Stimulated activated memory B cell treated with anti-CD40 and anti-IgM and Interleukin-4, amounts not matched to agents 10 μg/mL and 1 μg/mL and 100 μg/mL, for 72 hours (primary cell): ENCODE results near the gene CACNG7.
A peak's percentile ranks its signal among the peaks of the same experiment; 100 is the strongest.

ENCODE experiments used
- ATAC-seq: fragments of 150-1000 bp; cut with Tn5 transposase; 2 replicates; pipeline ENCODE4 v1.10.0; 2021
- H3K27ac Mint-ChIP-seq: one replicate; pipeline ENCODE4 v1.8.0; 2022; ENCODE audit warnings: mild to moderate bottlenecking, mixed read lengths
- H3K27me3 Mint-ChIP-seq: one replicate; pipeline ENCODE4 v1.8.0; 2022; ENCODE audit warnings: mixed read lengths
- H3K36me3 Mint-ChIP-seq: one replicate; pipeline ENCODE4 v1.8.0; 2022; ENCODE audit warnings: mixed read lengths
- H3K4me1 Mint-ChIP-seq: one replicate; pipeline ENCODE4 v1.8.0; 2022; ENCODE audit warnings: mixed read lengths
- H3K4me3 Mint-ChIP-seq: one replicate; pipeline ENCODE4 v1.8.0; 2022; ENCODE audit warnings: mild to moderate bottlenecking, moderate library complexity, mixed read lengths
- H3K9me3 Mint-ChIP-seq: one replicate; pipeline ENCODE4 v1.8.0; 2022; ENCODE audit warnings: mixed read lengths

The CACNG7 gene

GRCh38 chr19:53873773-53874605, 35.1 kb upstream of the CACNG7 start:
- H3K4me1 Mint-ChIP-seq = peaks cover 33% of the 10 kb centered on the region
- peaks cover 11% of the 10 kb centered on the region for H3K9me3 Mint-ChIP-seq
- no peak for ATAC-seq
- peaks cover 23% of the 10 kb centered on the region for H3K36me3 Mint-ChIP-seq
- no peak overlapping the region for H3K4me3 Mint-ChIP-seq
- peak overlapping the region; percentile 4 for H3K27ac Mint-ChIP-seq
- peaks cover 8% of the 10 kb centered on the region for H3K27me3 Mint-ChIP-seq

GRCh38 chr19:53874606-53874990, 34.5 kb upstream of the CACNG7 start:
- Mint-ChIP-seq H3K4me3 (no peak overlapping the region), H3K9me3 (peaks cover 11% of the 10 kb centered on the region), H3K27ac (peak overlapping the region; percentile 4), H3K4me1 (peaks cover 33% of the 10 kb centered on the region), H3K36me3 (peaks cover 23% of the 10 kb centered on the region), H3K27me3 (peaks cover 8% of the 10 kb centered on the region)
- ATAC-seq = no peak

GRCh38 chr19:53875602-53876325, 33.3 kb upstream of the CACNG7 start:
- Mint-ChIP-seq H3K9me3 (peaks cover 11% of the 10 kb centered on the region), H3K4me1 (peaks cover 27% of the 10 kb centered on the region), H3K27me3 (peaks cover 8% of the 10 kb centered on the region), H3K4me3 (no peak overlapping the region), H3K27ac (no peak overlapping the region), H3K36me3 (peaks cover 23% of the 10 kb centered on the region)
- ATAC-seq = no peak

- peaks cover 11% of the 10 kb centered on the region for H3K9me3 Mint-ChIP-seq
- peaks cover 18% of the 10 kb centered on the region for H3K36me3 Mint-ChIP-seq
- H3K4me1 Mint-ChIP-seq = peaks cover 18% of the 10 kb centered on the region
- peaks cover 8% of the 10 kb centered on the region for H3K27me3 Mint-ChIP-seq
- no peak for ATAC-seq
- H3K27ac Mint-ChIP-seq = no peak overlapping the region
- no peak overlapping the region for H3K4me3 Mint-ChIP-seq
These were observed 32.3 kb upstream of the CACNG7 start for GRCh38 chr19:53876651-53877224.

- Mint-ChIP-seq H3K4me1 (peaks cover 17% of the 10 kb centered on the region), H3K27ac (no peak overlapping the region), H3K27me3 (peaks cover 8% of the 10 kb centered on the region), H3K9me3 (peaks cover 11% of the 10 kb centered on the region), H3K4me3 (no peak overlapping the region), H3K36me3 (peaks cover 18% of the 10 kb centered on the region)
- no peak for ATAC-seq
These were observed 31.7 kb upstream of the CACNG7 start for GRCh38 chr19:53877361-53877766.

- Mint-ChIP-seq H3K27me3 (peaks cover 8% of the 10 kb centered on the region), H3K4me1 (peaks cover 24% of the 10 kb centered on the region), H3K36me3 (peaks cover 16% of the 10 kb centered on the region), H3K27ac (no peak overlapping the region), H3K9me3 (peaks cover 9% of the 10 kb centered on the region), H3K4me3 (no peak overlapping the region)
- no peak for ATAC-seq
These were observed 30.3 kb upstream of the CACNG7 start for GRCh38 chr19:53878776-53879139.

- no peak overlapping the region for H3K4me3 Mint-ChIP-seq
- H3K4me1 Mint-ChIP-seq = peaks cover 20% of the 10 kb centered on the region
- no peak overlapping the region for H3K27ac Mint-ChIP-seq
- H3K9me3 Mint-ChIP-seq = peaks cover 4% of the 10 kb centered on the region
- peaks cover 12% of the 10 kb centered on the region for H3K36me3 Mint-ChIP-seq
- H3K27me3 Mint-ChIP-seq = peaks cover 8% of the 10 kb centered on the region
- ATAC-seq = peak; percentile 83
These were observed 29.7 kb upstream of the CACNG7 start for GRCh38 chr19:53879140-53880081.

GRCh38 chr19:53880711-53881481, 28.2 kb upstream of the CACNG7 start:
- Mint-ChIP-seq H3K9me3 (peaks cover 3% of the 10 kb centered on the region), H3K36me3 (peaks cover 5% of the 10 kb centered on the region)
- no peak for ATAC-seq

GRCh38 chr19:53881482-53882390, 27.3 kb upstream of the CACNG7 start, which contains the start of gene PRKCG:
Gene PRKCG, plus strand, starts transcription at chr19:53882197. Its CDS starts 298 bp downstream, at chr19:53882495.
- H3K36me3 Mint-ChIP-seq = peaks cover 5% of the 10 kb centered on the region
- peaks cover 6% of the 10 kb centered on the region for H3K27me3 Mint-ChIP-seq
- H3K4me1 Mint-ChIP-seq = peaks cover 15% of the 10 kb centered on the region
- ATAC-seq = peak; percentile 44
- H3K27ac Mint-ChIP-seq = no peak within 1 kb of the TSS
- no peak within 1 kb of the TSS for H3K4me3 Mint-ChIP-seq
- H3K9me3 Mint-ChIP-seq = peaks cover 3% of the 10 kb centered on the region

More at GRCh38 chr19:53880711-53881481, 28.2 kb upstream of the CACNG7 start:
- H3K27me3 Mint-ChIP-seq = peaks cover 8% of the 10 kb centered on the region
- no peak overlapping the region for H3K27ac Mint-ChIP-seq
- peaks cover 15% of the 10 kb centered on the region for H3K4me1 Mint-ChIP-seq
- no peak overlapping the region for H3K4me3 Mint-ChIP-seq

- Mint-ChIP-seq H3K27ac (no peak overlapping the region), H3K36me3 (peaks cover 5% of the 10 kb centered on the region), H3K4me1 (peaks cover 10% of the 10 kb centered on the region), H3K27me3 (no peaks in the 10 kb centered on the region), H3K9me3 (peaks cover 3% of the 10 kb centered on the region), H3K4me3 (no peak overlapping the region)
- no peak for ATAC-seq
These were observed 26.6 kb upstream of the CACNG7 start for GRCh38 chr19:53882391-53883050.

- Mint-ChIP-seq H3K27ac (no peak overlapping the region), H3K27me3 (no peaks in the 10 kb centered on the region), H3K4me1 (peaks cover 10% of the 10 kb centered on the region), H3K9me3 (peaks cover 3% of the 10 kb centered on the region), H3K4me3 (no peak overlapping the region), H3K36me3 (peaks cover 5% of the 10 kb centered on the region)
- no peak for ATAC-seq
These were observed 25.8 kb upstream of the CACNG7 start for GRCh38 chr19:53883231-53883661.

GRCh38 chr19:53883741-53884140, 25.3 kb upstream of the CACNG7 start:
- H3K36me3 Mint-ChIP-seq = peaks cover 5% of the 10 kb centered on the region
- no peak overlapping the region for H3K27ac Mint-ChIP-seq
- ATAC-seq = no peak
- H3K4me3 Mint-ChIP-seq = no peak overlapping the region
- H3K4me1 Mint-ChIP-seq = peaks cover 10% of the 10 kb centered on the region
- peaks cover 3% of the 10 kb centered on the region for H3K9me3 Mint-ChIP-seq
- no peaks in the 10 kb centered on the region for H3K27me3 Mint-ChIP-seq

- Mint-ChIP-seq H3K27me3 (no peaks in the 10 kb centered on the region), H3K4me3 (no peak overlapping the region), H3K27ac (no peak overlapping the region), H3K9me3 (peaks cover 3% of the 10 kb centered on the region), H3K36me3 (peaks cover 5% of the 10 kb centered on the region), H3K4me1 (peaks cover 10% of the 10 kb centered on the region)
- no peak for ATAC-seq
These were observed 24.8 kb upstream of the CACNG7 start for GRCh38 chr19:53884256-53884655.
